Hepatic stellate cell (primary cell): Measurements from ENCODE around the gene ZBTB20.

Experiments used
- DNase-seq: peaks from one replicate; pipeline ENCODE4 v3.0.0; 2011; ENCODE audit warnings: low spot score

Gene ZBTB20

DNA sequence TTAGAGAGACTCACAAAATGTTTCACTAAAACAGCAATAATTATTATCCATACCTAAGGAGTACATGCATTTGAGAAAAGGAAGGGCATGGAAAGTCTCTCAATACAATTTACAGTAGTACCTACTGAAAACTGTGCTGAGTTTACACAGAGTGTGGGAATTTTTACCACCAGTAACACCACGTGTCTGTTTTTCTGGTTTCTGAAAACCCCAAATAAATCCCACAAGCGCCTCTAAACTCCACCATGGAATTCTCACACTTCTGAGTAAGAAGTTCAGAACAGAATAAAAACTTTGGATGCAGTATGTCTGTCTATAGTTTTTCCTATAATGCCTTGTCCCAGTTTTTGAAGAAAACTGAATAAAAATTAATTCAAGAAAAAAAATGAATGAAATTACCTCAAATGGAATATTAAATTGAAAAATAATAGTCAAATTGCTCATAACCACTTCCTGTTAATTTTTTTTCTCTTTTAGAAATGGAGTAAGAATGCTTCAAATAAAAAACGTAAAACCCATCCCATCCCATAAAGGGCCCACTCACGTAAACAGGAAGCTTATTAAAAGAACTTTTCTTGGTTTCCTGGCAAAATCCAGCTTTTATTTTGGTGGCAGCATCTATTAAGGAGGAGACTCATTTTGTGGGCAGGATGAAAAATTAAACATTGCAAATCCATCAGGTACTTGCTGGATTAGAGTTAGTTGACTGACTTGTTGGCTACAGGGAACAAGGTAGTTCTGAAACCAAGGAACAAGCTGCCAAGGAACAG is 475.2 kb downstream of the ZBTB20 start:
- DNase-seq = no peak

DNA sequence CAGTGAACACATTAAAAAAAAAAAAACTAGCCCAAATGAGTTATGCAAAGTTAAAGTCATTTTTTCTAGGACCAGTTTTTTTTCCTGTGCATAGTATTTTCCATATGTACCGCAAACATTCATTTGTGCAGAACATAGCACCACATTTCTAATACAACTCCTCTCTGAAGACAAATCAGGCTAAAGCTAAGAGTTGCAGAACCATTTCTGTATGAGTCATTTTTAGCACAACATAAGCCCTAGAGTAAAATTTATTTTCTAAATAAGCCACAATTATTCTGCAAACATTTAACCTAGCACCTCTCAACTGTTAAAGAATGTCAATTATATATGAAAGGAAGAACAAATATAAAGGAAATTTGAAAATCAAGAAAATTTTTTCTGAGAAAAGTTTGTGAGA is 477.5 kb downstream of the ZBTB20 start:
- DNase-seq = no peak

DNA sequence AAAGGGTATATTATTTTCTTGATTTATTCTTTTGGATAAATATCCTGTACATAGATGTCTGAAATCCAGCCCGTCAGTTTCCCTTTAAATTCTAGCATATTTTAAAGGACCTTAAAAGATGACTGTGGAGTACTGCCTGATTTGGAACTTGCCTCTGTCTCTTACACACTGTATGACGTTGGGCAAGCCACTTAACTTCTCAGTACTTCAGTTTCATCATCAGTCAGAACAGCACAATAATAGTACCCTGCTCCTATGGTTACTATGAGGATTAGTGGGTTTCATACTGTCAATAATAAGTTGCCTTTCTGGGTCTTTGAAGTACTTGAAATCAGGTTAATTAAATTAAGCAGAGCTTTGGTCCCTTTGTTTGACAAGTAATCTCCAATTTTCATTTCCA is 479.0 kb downstream of the ZBTB20 start:
- DNase-seq = no peak

DNA sequence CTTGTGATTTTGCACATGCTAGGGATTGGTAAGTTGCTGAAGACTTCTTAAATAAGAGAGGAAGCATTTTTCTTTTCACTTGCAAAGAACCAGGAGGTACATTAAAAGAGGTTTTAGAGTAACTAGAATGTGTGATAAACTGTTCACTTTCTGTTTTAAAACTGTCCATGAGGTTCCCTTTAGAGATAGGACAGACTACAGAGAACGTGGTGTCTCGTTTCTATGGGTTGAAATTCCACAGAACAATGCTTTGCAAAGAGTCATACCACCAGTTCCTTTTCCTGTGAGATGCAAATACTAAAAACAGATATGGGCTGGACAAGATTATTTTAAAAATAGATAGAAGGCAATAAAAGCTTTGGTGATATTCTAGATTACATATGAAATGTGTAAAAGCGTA is 480.5 kb downstream of the ZBTB20 start:
- DNase-seq = no peak

DNA sequence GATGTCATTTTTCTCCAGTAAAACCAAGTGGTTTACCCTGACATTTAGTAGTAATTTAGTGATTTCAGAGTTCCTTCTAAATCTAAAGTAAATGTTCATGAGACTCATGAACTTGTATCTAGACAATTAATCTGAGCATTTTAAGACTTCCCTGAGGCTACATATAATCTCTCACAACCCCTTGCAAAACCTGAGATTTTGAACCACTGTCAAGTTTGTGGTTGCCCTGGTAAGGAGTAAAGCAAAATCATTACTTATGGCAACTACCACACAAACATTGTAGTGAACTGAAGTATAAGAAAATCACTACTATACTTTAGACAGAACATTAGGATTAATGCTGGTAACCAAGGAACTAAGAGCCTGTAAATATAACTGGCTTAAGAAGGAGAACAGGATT is 483.1 kb downstream of the ZBTB20 start:
- no peak for DNase-seq

DNA sequence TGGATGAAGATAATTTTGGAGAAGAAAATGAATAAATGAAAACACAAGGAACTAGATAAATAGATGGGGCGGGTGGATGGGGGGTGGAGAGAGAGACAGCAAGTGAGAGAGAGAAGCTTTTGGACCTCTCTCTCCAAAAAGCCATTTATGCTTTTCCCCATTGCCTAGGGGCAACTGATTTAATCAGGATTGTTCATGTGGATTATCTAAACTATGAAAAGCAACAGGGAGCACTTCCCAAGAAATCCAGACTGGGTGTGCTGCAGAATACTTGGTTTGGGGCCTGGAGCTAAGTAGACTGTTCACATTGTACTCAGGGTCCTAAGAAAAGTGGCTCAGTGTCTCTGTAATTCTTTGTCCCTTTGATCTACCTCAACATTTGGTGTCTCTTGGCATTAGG is 486.3 kb downstream of the ZBTB20 start:
- no peak for DNase-seq

DNA sequence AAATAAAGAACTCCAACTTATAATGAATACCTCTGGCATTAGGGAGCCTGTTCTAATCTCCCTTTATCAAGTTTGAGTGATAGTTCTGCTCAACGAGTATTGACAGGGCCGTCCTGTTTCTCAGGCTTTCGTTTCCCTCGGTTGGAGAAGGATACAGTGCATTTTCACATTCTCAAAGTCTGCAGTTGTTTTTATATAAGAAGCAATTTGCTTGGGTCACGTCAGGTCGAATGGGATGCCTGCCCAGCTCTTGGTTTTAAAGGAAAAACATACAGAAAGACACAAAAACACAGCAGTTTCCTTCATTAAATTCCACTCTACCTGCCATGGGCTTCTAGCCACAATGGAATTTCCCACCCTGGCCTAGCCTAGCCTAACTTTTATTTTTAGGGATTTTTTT is 487.0 kb downstream of the ZBTB20 start:
- peak; percentile 11 for DNase-seq

DNA sequence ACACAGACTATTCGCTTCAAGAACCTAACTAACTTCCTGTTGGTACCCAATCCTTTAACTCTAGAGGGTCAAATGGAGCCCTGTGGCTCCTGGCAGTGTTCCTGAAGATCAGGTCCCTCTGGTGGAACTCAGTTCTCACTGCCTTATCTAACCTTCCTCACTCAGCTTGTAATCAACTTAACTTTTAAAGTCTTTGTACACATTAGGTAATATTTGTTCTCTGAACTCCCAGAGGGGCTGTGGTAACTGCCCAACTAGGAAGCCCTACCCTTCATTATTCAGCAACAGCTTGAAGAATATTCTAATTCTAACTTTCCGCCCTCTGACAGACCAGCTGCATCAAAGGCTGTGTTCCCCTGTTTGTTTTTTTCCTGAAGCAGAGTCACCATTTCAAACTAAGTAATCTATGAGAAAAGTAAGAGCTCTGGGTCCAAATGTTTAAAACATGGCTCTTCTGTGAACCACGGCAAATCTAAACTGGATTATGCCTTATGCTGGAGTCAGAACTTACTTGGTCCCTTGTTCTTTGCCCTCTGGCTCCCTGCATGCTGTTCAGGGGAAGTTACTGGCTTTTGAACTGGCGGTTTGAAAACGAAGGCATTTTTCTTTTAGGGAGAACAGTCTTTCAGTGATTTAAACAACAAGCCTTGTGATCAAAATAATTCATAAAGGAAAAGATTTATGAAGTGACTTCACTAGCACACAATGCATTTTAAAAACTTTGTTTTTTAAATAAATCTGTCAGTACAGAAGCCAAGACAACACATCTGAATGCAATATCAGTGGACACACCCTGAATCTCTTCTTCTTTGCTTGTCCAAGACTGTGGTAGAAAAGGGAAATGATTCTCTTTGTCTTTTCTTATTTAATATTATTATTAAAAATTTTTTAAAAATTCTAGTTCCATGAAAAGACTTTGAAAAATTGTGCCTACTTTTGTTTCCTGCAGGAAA is 487.7 kb downstream of the ZBTB20 start:
- DNase-seq = no peak

DNA sequence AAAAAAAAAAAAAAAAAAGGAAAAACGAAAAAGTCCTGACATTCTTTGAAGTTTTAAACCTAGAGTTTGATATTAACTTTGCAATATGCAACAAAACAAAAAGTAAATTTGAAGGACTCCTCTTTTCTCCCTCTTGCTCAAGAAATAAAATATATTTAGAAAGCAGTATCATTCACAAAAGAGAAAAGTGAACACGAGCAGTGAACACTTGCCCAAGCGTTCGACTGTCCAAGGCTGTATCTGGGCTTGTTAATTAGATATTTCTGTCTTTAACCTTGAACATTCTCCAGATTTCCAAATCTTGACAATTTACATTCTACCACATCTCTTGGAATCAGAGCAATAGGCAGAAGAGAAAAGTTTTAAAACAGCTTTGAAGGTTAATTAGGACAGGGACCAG is 495.5 kb downstream of the ZBTB20 start:
- DNase-seq = no peak

DNA sequence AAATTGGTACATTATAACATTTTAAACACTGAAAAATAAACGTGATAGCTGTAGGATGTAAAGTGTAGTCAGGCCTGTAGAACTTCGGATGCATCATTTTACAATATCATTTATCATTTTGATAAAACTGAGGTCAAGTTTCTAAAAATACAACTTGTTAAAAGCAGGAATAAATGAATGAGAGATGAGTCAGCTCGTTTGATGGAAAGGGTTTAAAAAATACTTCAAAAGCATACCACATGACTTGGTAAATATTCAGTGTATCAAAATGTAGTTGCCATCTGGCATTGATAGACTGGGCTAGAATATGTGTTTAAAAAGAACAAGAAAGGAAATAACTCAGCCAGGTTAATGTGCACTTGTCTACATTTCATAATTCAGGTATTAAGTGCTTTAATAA is 496.3 kb downstream of the ZBTB20 start:
- peak; percentile 8 for DNase-seq

DNA sequence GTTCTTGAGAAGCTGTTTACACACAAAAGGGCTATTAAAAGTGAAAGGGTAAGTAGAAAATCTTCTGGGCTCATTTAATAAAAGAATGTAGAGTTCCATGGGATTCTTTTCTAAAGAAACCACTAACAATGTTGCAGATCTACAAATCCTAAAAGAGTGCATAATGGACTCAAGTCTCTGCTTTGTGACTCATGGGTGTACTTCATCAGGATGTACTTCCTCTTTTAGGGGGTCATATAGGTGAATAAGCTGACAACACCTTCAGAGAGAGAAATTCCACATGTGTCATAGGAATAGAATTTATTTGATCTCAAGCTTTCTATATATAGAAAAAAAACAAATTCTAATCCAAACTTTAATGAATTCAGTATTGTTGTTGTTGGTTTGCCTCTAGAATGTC is 497.8 kb downstream of the ZBTB20 start:
- DNase-seq = no peak

DNA sequence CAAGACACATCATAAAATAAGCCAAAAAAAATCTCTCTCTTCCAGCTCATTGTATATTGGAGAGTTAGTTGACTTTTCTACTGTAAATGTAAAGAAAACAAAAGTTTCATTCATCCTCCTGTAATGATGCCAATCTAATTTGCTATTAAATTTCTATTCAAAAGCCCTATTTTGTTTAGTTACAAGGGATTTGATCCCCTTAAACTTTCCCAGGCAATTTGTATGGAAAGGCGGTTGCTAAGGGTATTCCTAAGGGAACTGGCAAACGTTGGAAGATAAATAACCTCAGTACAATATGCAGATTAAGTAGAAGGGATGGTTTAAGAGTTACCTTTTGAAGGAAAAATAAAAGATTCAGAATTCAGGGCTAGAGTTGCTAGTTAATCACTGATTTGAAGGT is 500.6 kb downstream of the ZBTB20 start:
- DNase-seq = no peak

DNA sequence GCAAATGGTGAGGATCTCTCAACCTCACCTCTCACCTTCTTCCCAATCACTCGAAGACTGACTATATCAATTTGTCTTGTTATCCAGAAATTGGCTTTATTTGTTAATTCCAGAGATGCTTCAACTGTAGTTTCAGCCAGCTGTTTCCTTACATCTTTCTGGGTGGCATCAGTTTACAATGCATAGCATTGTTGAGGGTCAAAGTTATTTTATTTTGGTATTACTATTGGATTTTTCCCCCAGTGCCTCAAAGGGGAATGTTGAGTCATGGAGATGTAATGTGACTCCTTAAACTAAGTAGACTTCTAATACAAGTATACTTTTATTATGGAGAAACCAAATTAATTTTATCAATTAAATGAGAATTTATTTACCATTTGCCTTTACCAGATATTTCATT is 501.7 kb downstream of the ZBTB20 start:
- DNase-seq = no peak

DNA sequence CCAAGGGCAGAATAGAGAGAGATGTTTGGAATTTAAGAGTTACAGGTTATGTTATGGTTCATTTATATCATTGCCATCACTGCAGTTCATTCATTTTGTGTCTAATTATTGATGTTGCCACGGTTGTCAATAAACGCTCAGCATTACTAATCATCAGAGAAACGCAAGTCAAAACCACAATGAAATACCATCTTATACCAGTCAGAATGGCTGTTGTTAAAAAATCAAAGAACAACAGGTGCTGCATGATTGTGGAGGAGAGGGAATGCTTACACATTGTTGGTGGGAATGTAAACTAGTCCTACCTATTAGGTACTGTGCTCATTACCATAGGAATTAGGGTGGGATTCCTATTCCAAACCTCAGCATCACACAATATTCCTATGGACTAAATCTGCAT is 502.7 kb downstream of the ZBTB20 start:
- no peak for DNase-seq

DNA sequence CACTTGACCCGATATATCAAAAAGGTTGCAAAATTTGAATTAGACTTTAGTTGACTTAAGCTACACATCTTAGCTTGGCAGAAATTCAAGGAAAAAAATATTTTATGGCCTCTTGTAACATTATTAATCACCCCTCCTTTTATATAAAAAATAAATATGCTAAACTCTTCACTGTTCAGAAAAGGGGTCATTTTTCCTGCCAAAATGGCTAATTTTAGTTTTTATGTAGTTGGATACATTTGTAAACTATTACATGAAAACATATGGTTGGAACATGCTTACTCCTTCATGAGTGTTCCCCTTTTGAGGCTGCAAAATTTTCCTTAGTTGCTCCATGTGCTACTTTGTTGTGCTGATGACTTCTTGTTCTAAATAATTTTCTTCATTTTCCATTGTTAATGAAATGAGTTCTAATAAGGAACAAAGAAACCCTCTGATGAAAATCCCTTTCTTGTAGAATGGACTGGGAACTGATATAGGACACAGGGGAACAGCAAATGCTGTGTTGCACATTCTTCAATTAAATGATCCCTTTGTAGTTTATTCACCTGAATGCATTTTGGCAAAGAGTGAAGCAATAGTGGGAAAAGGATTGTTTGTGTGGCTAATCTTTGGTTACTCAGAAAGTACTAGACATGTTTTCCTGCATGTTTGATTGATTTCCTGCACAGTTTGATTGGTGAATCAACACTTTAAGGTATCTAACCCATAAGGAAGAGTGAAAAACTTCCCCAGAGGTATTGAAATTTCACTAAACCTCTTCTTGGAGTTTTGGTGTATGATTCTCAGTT is 503.9 kb downstream of the ZBTB20 start:
- no peak for DNase-seq

DNA sequence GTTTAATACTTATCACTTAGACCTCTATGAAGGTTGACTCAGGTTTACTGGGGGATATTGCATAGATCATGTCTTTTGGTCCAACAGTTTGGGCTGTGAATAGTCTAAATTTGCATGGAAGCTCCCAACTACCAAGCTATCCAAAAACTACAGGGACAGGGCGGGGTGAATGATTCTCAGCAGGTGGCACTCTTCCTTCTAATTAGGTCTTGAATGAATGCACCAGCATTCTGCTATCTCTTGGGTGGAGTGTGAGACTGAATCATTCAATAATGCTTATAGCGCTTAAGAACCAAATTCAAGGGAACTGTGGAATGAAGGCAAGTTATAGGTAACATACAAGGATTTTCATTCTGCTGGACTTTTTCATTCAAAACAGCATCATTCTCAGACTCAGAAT is 507.0 kb downstream of the ZBTB20 start:
- DNase-seq = no peak

DNA sequence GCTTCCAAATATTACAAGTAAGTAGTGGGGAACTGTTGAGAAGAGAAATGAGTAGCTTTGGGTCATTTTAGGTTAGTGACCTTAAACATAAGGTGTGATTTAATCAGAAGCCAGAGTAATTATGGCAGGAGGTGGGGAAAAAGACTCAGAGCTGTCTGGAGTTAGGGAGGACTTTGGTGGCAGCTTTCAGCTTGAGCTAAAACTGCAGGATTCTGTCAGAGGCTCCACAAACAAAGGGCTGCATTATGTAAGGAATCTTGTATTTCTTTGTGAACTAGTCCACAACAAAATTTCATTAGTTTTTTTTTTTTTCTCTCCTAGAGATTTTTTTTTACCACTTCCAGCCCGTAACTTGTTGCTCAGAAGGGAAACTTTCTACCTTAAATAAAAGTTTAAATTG is 507.9 kb downstream of the ZBTB20 start:
- DNase-seq = no peak

DNA sequence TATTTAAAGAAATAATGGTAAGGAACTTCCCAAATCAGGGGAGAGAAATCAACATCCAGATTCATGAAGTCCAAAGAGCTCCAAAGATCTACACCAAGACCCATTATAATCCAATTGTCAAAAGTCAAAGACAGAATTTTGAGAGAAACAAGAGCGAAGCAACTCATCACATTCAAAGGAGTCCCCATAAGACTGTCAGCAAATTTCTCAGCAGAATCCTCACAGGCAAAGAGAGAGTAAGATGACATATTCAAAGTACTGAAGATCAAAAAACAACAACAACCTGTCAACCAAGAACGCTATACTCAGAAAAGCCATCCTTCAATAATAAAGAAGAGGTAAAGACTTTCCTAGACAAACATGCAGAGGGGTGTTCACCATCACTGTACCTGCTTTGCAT is 511.2 kb downstream of the ZBTB20 start:
- DNase-seq = no peak

DNA sequence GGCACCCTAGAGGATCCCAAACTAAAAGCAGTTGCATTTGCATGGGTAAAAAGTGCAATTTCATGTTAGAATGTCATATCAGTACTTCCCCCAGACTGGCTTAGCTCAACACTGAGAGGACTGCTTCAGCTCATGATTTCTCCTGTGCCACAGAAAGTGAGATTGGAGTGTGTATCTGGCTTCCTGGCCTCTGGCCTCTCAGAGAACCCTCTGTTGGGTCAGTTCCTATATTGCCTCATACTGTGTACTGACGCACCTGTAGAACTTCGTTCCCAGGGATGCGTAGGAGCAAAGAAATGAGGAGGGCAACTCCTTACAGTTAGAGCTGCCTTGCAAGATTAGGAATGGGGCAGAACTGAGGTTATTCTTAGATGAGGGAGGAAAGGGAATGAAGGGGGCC is 512.5 kb downstream of the ZBTB20 start:
- DNase-seq = no peak

DNA sequence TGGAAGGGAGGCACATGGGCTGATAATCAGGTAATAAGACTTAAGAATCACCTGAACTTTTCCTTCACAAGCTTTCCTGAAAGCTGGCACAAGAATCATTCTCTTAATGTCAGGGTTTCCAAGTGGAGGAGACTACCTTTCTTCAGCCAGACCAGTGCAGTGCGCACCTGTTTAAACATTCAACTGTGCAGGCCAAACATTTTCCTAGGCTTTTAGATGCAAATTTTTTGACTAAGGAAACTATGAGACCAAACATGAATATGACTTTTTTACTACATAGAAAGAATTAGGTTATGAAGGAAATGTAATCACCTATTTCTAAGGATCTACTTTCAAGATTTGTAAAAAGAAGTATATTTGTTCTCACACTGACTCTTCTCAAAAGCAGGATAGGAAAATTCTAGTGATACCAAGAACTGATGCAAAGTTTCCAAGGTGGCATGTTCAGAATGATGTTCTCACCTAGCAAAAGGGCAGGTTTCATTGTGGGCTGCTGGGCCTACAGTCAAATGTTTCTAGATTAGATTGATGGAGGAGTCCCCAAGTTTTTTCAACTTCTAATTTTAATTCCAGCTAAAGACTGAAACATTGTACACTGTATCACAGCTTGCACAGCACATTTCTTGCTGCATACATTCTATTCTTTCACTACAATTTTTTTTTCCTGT is 514.2 kb downstream of the ZBTB20 start:
- no peak for DNase-seq

DNA sequence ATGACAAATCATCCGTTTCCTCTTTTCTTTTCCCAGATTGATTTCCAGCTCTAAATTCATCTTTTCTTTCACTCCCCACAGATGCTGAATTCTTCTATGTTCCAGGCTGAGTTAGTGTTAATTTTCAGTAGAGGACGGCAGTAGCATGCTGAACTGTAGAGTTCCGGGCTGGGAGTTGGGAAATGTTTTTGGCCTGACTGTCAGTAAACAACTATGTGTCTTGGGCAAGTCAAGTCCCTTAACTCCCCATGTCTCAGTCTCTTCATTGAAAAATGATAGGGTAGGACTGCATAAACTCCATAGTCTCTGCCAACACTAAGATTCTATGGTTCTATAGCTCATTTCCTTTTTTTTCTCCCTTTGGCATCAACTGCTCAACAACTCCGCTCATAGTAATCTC is 519.3 kb downstream of the ZBTB20 start:
- no peak for DNase-seq

DNA sequence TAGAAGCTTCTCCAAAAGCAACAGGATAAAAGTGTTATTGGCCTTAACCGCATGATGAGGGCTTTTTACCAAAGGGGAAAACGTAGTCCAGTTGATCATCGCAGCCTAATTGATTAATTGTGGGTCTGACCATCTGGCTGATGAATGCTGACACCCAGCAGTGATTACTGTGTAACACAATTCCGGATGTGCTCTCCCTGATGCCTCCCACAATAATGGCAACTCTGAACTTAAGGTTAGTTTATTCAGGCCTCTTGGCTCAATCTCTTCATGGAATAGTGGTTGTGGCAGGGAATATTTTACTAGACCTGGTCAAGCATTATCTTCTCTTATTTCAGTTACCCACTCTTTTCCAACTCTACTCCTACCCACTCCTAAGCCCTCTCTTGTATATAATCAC is 520.3 kb downstream of the ZBTB20 start:
- DNase-seq = no peak
